ENCODE results near the gene LGR6. TPM values are rescaled to one million over a fixed set of nuclear protein-coding genes. Genes with fewer than 3 reads are reported as not detected.
A peak's percentile ranks its signal among the peaks of the same experiment; 100 is the strongest.

Gene LGR6
- total RNA-seq, 2 donors from 2014 or later = 76.6 to 99.0 TPM

DNA sequence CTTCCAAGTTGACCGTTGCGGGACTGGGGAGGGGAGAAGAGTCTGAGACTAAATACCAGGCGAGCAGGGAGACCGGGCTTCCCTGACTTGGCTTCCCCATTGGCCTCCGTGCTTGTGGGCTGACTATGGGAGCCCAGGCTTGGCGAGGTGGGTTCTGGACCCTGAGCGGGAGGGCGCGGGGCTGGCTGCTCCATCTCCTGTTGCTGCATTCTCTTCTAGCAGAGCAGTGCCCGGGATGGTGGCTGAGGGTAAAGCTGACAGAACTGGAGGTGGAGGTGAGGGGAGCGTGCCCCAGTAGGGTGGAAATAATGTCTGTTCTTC lies 689 bp downstream of the LGR6 start:
- ATAC-seq (ENCODE audit: insufficient number of reproducible peaks, low FRiP score, low read depth) (no peak), DNase-seq (ENCODE audit: low spot score) (no peak)
- Histone ChIP-seq H3K27ac (peak overlapping the region; percentile 87 to 97), H3K4me1 (ENCODE audit: control insufficient read depth in 1 of 2, low read depth in 2 of 2) (peaks cover 12 to 55% of the 10 kb centered on the region in 2 donors), H3K4me3 (peak overlapping the region; percentile 79), H3K27me3 (replicated peaks; ENCODE audit: insufficient read depth) (no peaks in the 10 kb centered on the region), H3K36me3 (no peaks in the 10 kb centered on the region), H3K9me3 (no peaks in the 10 kb centered on the region)
- TF ChIP-seq CTCF (IDR thresholded peaks at IDR 0.05) = no peak

DNA sequence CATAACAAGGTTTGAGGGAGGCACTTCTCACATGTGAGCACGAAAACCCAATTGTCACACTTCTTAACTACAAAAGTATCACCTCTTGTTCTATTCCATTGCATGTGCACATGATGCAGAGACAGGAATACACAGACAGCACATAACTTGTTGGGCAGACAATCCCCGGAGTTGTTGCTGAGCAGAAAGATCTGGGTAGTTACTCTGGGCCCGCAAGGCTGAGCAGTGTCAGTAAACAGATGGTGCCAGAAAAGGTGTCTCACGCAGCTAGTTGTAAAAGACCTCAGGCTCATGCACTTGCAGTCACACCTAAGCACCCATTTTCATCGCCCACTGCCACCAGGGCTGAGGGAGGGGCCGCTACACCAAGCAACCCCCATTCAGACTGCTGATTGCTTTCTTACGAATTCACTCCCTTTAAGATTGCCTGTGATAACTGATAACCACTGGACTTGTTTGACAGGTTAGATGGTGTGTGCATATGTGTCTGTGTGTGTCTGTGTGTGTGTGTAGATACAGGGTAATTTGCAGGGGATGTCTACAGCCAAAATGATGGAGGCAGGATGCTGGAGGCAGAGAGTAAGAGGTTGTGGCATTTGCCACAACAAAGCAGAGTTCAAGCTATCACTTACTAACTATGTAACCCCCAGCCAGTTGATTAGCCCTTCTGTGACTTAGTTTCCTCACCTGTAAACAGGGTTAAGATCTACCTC lies 4.2 kb downstream of the LGR6 start:
- Histone ChIP-seq H3K4me3 (no peak overlapping the region), H3K36me3 (no peaks in the 10 kb centered on the region), H3K4me1 (ENCODE audit: control insufficient read depth in 1 of 2, low read depth in 2 of 2) (peaks cover 27 to 86% of the 10 kb centered on the region in 2 donors), H3K27me3 (replicated peaks; ENCODE audit: insufficient read depth) (no peaks in the 10 kb centered on the region), H3K9me3 (no peaks in the 10 kb centered on the region), H3K27ac (peak overlapping the region; percentile 94 to 97)
- TF ChIP-seq CTCF (IDR thresholded peaks at IDR 0.05) = no peak
- ATAC-seq (ENCODE audit: insufficient number of reproducible peaks, low FRiP score, low read depth) = no peak
- no peak for DNase-seq (ENCODE audit: low spot score)

DNA sequence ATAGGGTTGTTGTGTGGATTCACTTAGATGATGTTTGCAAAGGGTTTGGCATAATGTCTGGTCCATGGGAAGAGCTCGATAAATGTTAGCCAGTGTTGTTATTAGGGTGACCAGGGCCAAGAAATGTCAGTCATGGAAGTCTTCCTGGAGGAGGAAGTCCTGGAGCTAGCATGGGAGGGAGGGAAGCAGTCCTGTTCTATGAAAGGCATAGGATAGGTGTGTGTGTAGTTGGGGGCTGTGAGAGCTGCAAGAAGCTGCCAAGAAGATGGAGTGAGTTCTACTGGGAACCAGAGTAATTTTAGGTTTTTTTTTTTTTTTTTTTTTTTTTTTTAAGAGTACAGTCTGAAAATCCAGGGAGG lies 4.7 kb downstream of the LGR6 start:
- H3K27me3 ChIP-seq (replicated peaks; ENCODE audit: insufficient read depth) = no peaks in the 10 kb centered on the region
- peak overlapping the region; percentile 94 to 97 for H3K27ac ChIP-seq
- peaks cover 23 to 83% of the 10 kb centered on the region in 2 donors for H3K4me1 ChIP-seq (ENCODE audit: control insufficient read depth in 1 of 2, low read depth in 2 of 2)
- no peak for DNase-seq (ENCODE audit: low spot score)
- no peak overlapping the region for H3K4me3 ChIP-seq
- no peak for TF ChIP-seq CTCF (IDR thresholded peaks at IDR 0.05)
- H3K36me3 ChIP-seq = no peaks in the 10 kb centered on the region
- H3K9me3 ChIP-seq = no peaks in the 10 kb centered on the region
- ATAC-seq (ENCODE audit: insufficient number of reproducible peaks, low FRiP score, low read depth) = no peak

GRCh38 chr1:202199040-202199889 lies 5.7 kb downstream of the LGR6 start:
- no peak for DNase-seq (ENCODE audit: low spot score)
- Histone ChIP-seq H3K36me3 (no peaks in the 10 kb centered on the region), H3K27me3 (replicated peaks; ENCODE audit: insufficient read depth) (no peaks in the 10 kb centered on the region), H3K27ac (peak overlapping the region; percentile 94 to 97), H3K4me3 (peak overlapping the region; percentile 32), H3K4me1 (ENCODE audit: control insufficient read depth in 1 of 2, low read depth in 2 of 2) (peaks cover 23 to 81% of the 10 kb centered on the region in 2 donors), H3K9me3 (no peaks in the 10 kb centered on the region)
- no peak for ATAC-seq (ENCODE audit: insufficient number of reproducible peaks, low FRiP score, low read depth)
- TF ChIP-seq CTCF (IDR thresholded peaks at IDR 0.05) = no peak

GRCh38 chr1:202200112-202200548 lies 6.5 kb downstream of the LGR6 start:
- Histone ChIP-seq H3K4me3 (no peak overlapping the region), H3K27me3 (replicated peaks; ENCODE audit: insufficient read depth) (no peaks in the 10 kb centered on the region), H3K9me3 (no peaks in the 10 kb centered on the region), H3K36me3 (no peaks in the 10 kb centered on the region), H3K27ac (peak overlapping the region; percentile 94 to 97), H3K4me1 (ENCODE audit: control insufficient read depth in 1 of 2, low read depth in 2 of 2) (peaks cover 23 to 77% of the 10 kb centered on the region in 2 donors)
- TF ChIP-seq CTCF (IDR thresholded peaks at IDR 0.05) = peak; percentile 26
- peak; percentile 19 for ATAC-seq (ENCODE audit: insufficient number of reproducible peaks, low FRiP score, low read depth)
- DNase-seq (ENCODE audit: low spot score) = no peak

Measured in thoracic aorta (tissue), 2 donors.